GM19324 (cell line): ENCODE data around the gene ITK.

ENCODE experiments used
- ATAC-seq: cut with Tn5 transposase; IDR thresholded peaks from one replicate; pipeline ENCODE4 v1.9.1; 2021; ENCODE audit warnings: mild to moderate bottlenecking, moderate library complexity; ENCODE audit not compliant: unreplicated experiment, low FRiP score

ITK gene

GRCh38 chr5:157180374-157181264 is at the start of gene ITK:
ITK (plus strand) TSS chr5:157180840; CDS start chr5:157180978, 138 bp downstream.
- no peak for ATAC-seq

GRCh38 chr5:157130925-157131324 is 49.7 kb upstream of the ITK start:
- ATAC-seq = no peak

- ATAC-seq = no peak
These were observed 48.4 kb upstream of the ITK start for GRCh38 chr5:157132281-157132612.

- no peak for ATAC-seq
These were observed 42.9 kb upstream of the ITK start for GRCh38 chr5:157137691-157138090.

- ATAC-seq = peak; percentile 100
These were observed 38.1 kb upstream of the ITK start, which contains the start of gene MED7 for GRCh38 chr5:157142317-157143126. MED7 (minus strand) TSS chr5:157142865; CDS start chr5:157139431, 3,434 bp downstream.

- peak; percentile 53 for ATAC-seq
These were observed 37.3 kb upstream of the ITK start for GRCh38 chr5:157143127-157143971.

- ATAC-seq = no peak
These were observed 31.7 kb upstream of the ITK start for GRCh38 chr5:157148734-157149615.

GRCh38 chr5:157150995-157151394 is 29.6 kb upstream of the ITK start:
- ATAC-seq = no peak

GRCh38 chr5:157155297-157155696 is 25.3 kb upstream of the ITK start:
- ATAC-seq = no peak

GRCh38 chr5:157157293-157157891 is 23.2 kb upstream of the ITK start:
- ATAC-seq = no peak

GRCh38 chr5:157159209-157159751 is 21.4 kb upstream of the ITK start:
- ATAC-seq = no peak

- no peak for ATAC-seq
These were observed 20.6 kb upstream of the ITK start for GRCh38 chr5:157160001-157160400.

GRCh38 chr5:157161996-157162395 is 18.6 kb upstream of the ITK start:
- ATAC-seq = no peak

- no peak for ATAC-seq
These were observed 17.6 kb upstream of the ITK start for GRCh38 chr5:157162919-157163510.

GRCh38 chr5:157164521-157164920 is 16.1 kb upstream of the ITK start:
- ATAC-seq = no peak

GRCh38 chr5:157165261-157165660 is 15.4 kb upstream of the ITK start:
- ATAC-seq = no peak

- no peak for ATAC-seq
These were observed 15.0 kb upstream of the ITK start for GRCh38 chr5:157165668-157166067.
